Frontal cortex (tissue), 4 donors: ENCODE results near the gene ZDHHC17. TPM values are rescaled to one million over a fixed set of nuclear protein-coding genes. Genes with fewer than 3 reads are reported as not detected.

Source experiments
- DNase-seq, 2 donors: peaks; one replicate each; pipeline ENCODE4 v3.0.0; 2012; ENCODE audit warnings: low spot score in 2 of 2
- FAIRE-seq: peaks from 2 replicates; lab custom pipeline; 2012; peaks lifted over from hg19 to GRCh38; lab: Jason Lieb, UNC
- total RNA-seq: library from RNA; depleted of rRNA; stranded (reverse); fragments of >200 nt; gene quantifications from one replicate; pipeline ENCODE4 v1.2.3, GENCODE V29; 2014
- donor health status: control.
- donor health status: control.
- donor health status: control.

The ZDHHC17 gene
- total RNA-seq, 1 donor from 2014 or later = 319 TPM

DNA sequence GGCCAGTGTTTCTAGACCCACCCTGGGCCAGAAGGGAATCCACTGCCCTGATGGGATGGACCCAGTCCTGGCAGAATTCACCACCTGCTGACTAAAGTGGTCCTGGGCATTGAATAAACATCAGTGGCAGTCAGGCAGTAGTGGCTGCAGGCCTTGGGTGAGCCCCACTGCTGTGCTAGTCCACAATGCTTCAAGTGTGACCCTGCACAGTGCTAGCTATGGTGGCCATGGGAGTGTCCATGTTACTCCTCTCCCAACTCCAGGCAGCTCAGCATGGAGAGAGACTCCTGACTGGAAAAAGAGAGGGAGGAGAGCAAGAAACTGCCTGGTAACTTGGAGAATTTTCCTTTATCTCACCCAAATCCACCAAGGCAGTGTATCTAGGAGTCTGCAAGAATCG, 132.4 kb downstream of the ZDHHC17 start:
- DNase-seq (no peak), FAIRE-seq (no peak)

GRCh38 chr12:76898442-76898841, 134.5 kb downstream of the ZDHHC17 start:
- FAIRE-seq (no peak), DNase-seq (no peak)

GRCh38 chr12:76899522-76899921, 135.6 kb downstream of the ZDHHC17 start:
- DNase-seq (no peak), FAIRE-seq (no peak)

DNA sequence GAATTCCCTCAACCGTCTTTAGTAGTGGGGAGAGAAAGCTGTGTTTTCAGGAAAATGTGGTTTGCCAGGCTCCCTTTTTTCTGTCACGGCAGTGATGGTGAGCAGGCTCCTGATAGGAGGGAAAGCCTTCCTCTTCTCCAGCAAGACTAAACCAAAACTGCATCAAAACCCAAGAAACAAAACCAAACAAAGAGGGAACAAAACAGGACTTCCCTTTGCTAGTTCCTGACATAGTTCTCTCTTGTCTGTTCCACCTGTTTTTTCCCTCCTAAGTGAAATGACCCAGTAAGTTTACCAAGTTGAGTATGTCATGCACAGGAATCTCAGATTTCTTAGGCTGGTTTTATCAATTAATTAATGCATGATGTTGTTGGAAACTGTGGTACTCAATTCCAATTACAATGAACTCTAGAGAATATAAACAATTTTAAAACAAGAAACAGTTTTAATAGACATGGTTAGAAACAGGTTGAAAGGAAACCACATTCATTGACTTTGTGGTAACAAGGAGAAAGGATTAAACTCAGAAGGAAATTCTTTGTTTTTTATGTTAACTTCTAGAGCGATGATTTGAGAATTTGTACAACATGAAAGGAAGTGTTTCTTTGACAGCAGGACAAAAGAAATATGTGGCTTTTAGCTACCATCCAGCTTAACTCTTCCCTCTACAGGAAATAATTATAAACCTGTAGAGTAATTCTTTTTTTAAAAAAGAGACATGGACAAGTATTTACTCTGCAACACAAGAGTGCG, 137.9 kb downstream of the ZDHHC17 start:
- no peak for FAIRE-seq
- no peak for DNase-seq

Other genes starting within 250 kb of the ZDHHC17 start
- 150 TPM for gene OSBPL8, start 204.3 kb upstream of the ZDHHC17 start, total RNA-seq
- 298 TPM for gene CSRP2, start 114.9 kb downstream of the ZDHHC17 start, total RNA-seq